ENCODE measurements around the gene KAZN.

KAZN gene

GRCh38 chr1:14964711-14965055 is 366.2 kb downstream of the KAZN start:
- Histone ChIP-seq H3K79me2 (ENCODE audit: control insufficient read depth, low read length) (no peaks in the 10 kb centered on the region), H3K27ac (ENCODE audit: low read depth, low read length) (no peak overlapping the region), H3K9me3 (ENCODE audit: control insufficient read depth, insufficient read depth, low read length) (no peaks in the 10 kb centered on the region), H4K20me1 (ENCODE audit: control insufficient read depth, insufficient read depth, low read depth, low read length) (no peaks in the 10 kb centered on the region), H3K4me3 (ENCODE audit: low read length) (no peak overlapping the region), H3K9me2 (replicated peaks; ENCODE audit: control insufficient read depth, low read length) (no peaks in the 10 kb centered on the region), H3K27me3 (ENCODE audit: control insufficient read depth, low read length) (no peaks in the 10 kb centered on the region), H3F3A (ENCODE audit: control insufficient read depth, insufficient read depth) (no peaks in the 10 kb centered on the region), H3K36me3 (ENCODE audit: control insufficient read depth, low read length) (no peaks in the 10 kb centered on the region), H3K4me1 (ENCODE audit: control insufficient read depth, low read length) (no peaks in the 10 kb centered on the region), H3K4me2 (ENCODE audit: low read length) (no peak overlapping the region)
- TF ChIP-seq, protein P1, sequence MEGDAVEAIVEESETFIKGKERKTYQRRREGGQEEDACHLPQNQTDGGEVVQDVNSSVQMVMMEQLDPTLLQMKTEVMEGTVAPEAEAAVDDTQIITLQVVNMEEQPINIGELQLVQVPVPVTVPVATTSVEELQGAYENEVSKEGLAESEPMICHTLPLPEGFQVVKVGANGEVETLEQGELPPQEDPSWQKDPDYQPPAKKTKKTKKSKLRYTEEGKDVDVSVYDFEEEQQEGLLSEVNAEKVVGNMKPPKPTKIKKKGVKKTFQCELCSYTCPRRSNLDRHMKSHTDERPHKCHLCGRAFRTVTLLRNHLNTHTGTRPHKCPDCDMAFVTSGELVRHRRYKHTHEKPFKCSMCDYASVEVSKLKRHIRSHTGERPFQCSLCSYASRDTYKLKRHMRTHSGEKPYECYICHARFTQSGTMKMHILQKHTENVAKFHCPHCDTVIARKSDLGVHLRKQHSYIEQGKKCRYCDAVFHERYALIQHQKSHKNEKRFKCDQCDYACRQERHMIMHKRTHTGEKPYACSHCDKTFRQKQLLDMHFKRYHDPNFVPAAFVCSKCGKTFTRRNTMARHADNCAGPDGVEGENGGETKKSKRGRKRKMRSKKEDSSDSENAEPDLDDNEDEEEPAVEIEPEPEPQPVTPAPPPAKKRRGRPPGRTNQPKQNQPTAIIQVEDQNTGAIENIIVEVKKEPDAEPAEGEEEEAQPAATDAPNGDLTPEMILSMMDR (IDR thresholded peaks at IDR 0.05; ENCODE audit: low read depth, low read length, poor library complexity, severe bottlenecking) = no peak
- no peak for TF ChIP-seq EZH2phosphoT487 (IDR thresholded peaks at IDR 0.05; ENCODE audit: borderline replicate concordance, low read length)

GRCh38 chr1:14968251-14968851 is 369.9 kb downstream of the KAZN start:
- Histone ChIP-seq H3K27ac (ENCODE audit: low read depth, low read length) (no peak overlapping the region), H3K4me3 (ENCODE audit: low read length) (no peak overlapping the region), H3K4me2 (ENCODE audit: low read length) (no peak overlapping the region), H3K9me3 (ENCODE audit: control insufficient read depth, insufficient read depth, low read length) (no peaks in the 10 kb centered on the region), H4K20me1 (ENCODE audit: control insufficient read depth, insufficient read depth, low read depth, low read length) (no peaks in the 10 kb centered on the region), H3K36me3 (ENCODE audit: control insufficient read depth, low read length) (no peaks in the 10 kb centered on the region), H3K4me1 (ENCODE audit: control insufficient read depth, low read length) (no peaks in the 10 kb centered on the region), H3K27me3 (ENCODE audit: control insufficient read depth, low read length) (no peaks in the 10 kb centered on the region), H3K9me2 (replicated peaks; ENCODE audit: control insufficient read depth, low read length) (no peaks in the 10 kb centered on the region), H3K79me2 (ENCODE audit: control insufficient read depth, low read length) (no peaks in the 10 kb centered on the region), H3F3A (ENCODE audit: control insufficient read depth, insufficient read depth) (no peaks in the 10 kb centered on the region)
- no peak for TF ChIP-seq EZH2phosphoT487 (IDR thresholded peaks at IDR 0.05; ENCODE audit: borderline replicate concordance, low read length)
- TF ChIP-seq, protein P1 (IDR thresholded peaks at IDR 0.05; ENCODE audit: low read depth, low read length, poor library complexity, severe bottlenecking) = no peak

DNA sequence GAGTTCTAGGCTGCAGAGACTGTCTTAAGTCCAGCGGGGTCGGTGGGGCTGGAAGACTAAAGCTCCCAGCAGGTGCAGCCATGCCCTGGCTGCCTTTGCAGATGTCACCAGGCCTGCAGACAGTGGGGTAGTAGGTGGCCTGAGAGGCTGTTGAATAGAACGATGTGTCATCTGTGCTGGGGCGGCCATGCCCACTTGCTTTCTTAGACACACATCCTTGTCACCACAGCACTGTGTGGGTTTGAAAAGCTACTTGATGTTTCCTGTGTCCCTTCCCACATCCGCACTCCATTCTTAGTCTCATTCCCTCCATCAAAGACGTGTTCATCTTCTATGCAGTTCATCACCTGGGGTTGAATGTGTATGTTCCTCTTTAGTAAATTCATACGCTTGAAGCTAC is 370.5 kb downstream of the KAZN start:
- H3K4me2 ChIP-seq (ENCODE audit: low read length) = no peak overlapping the region
- no peaks in the 10 kb centered on the region for H3K79me2 ChIP-seq (ENCODE audit: control insufficient read depth, low read length)

More for the DNA sequence above, 370.5 kb downstream of the KAZN start:
- no peaks in the 10 kb centered on the region for H4K20me1 ChIP-seq (ENCODE audit: control insufficient read depth, insufficient read depth, low read depth, low read length)
- H3K9me3 ChIP-seq (ENCODE audit: control insufficient read depth, insufficient read depth, low read length) = no peaks in the 10 kb centered on the region
- no peak overlapping the region for H3K27ac ChIP-seq (ENCODE audit: low read depth, low read length)
- TF ChIP-seq, protein P1 (IDR thresholded peaks at IDR 0.05; ENCODE audit: low read depth, low read length, poor library complexity, severe bottlenecking) = no peak
- TF ChIP-seq EZH2phosphoT487 (IDR thresholded peaks at IDR 0.05; ENCODE audit: borderline replicate concordance, low read length) = no peak
- H3K27me3 ChIP-seq (ENCODE audit: control insufficient read depth, low read length) = no peaks in the 10 kb centered on the region
- H3K4me3 ChIP-seq (ENCODE audit: low read length) = no peak overlapping the region
- H3K4me1 ChIP-seq (ENCODE audit: control insufficient read depth, low read length) = no peaks in the 10 kb centered on the region
- H3K36me3 ChIP-seq (ENCODE audit: control insufficient read depth, low read length) = no peaks in the 10 kb centered on the region
- no peaks in the 10 kb centered on the region for H3K9me2 ChIP-seq (replicated peaks; ENCODE audit: control insufficient read depth, low read length)
- H3F3A ChIP-seq (ENCODE audit: control insufficient read depth, insufficient read depth) = no peaks in the 10 kb centered on the region
